HL-60 (cell line): ENCODE results near the gene CARMIL1.

Experiments used
- DNase-seq, 2 experiments: peaks; one replicate each; pipeline ENCODE4 v3.0.0-alpha.2; 2010 to 2020; ENCODE audit warnings: low read depth in 1 of 2, low spot score in 1 of 2
- H3K27ac ChIP-seq: fragments of 250-450 bp; sonication (Bioruptor Pico); replicated peaks from 2 replicates; pipeline ENCODE4 v1.5.1; 2020; ENCODE audit warnings: mild to moderate bottlenecking, moderate library complexity
- H3K27me3 ChIP-seq: fragments of 250-450 bp; sonication (Bioruptor Pico); 2 replicates; pipeline ENCODE4 v1.5.1; 2021; ENCODE audit warnings: mild to moderate bottlenecking, moderate library complexity; ENCODE audit not compliant: insufficient read depth, poor library complexity, severe bottlenecking
- H3K4me3 ChIP-seq: replicated peaks from 2 replicates; pipeline ENCODE4 v1.5.1; 2011; ENCODE audit warnings: mild to moderate bottlenecking, control low read depth, low read length; ENCODE audit not compliant: insufficient read depth
- CTCF ChIP-seq: IDR thresholded peaks from one replicate; pipeline ENCODE4 v1.5.1; 2011; ENCODE audit warnings: low read length, control low read depth, inconsistent platforms; ENCODE audit not compliant: insufficient read depth
- GABPA ChIP-seq: IDR thresholded peaks from 2 replicates; pipeline ENCODE4 v1.6.1; 2012; ENCODE audit warnings: low read depth
- POLR2AphosphoS5 ChIP-seq: IDR thresholded peaks from 2 replicates; pipeline ENCODE4 v1.6.1; 2012; ENCODE audit warnings: low read depth
- REST ChIP-seq: IDR thresholded peaks from 2 replicates; pipeline ENCODE4 v1.6.1; 2012; ENCODE audit warnings: low read depth; ENCODE audit not compliant: insufficient replicate concordance
- SPI1 ChIP-seq: IDR thresholded peaks from 2 replicates; pipeline ENCODE4 v1.6.1; 2012; ENCODE audit warnings: low read depth, mild to moderate bottlenecking, borderline replicate concordance

CARMIL1 gene

GRCh38 chr6:25314509-25315175 lies 35.5 kb downstream of the CARMIL1 start:
- Histone ChIP-seq H3K27me3 (no peaks in the 10 kb centered on the region), H3K4me3 (no peak overlapping the region), H3K27ac (no peak overlapping the region)
- TF ChIP-seq GABPA (no peak), POLR2AphosphoS5 (no peak), REST (no peak), CTCF (no peak), SPI1 (no peak)
- no peak for DNase-seq

- no peak overlapping the region for H3K4me3 ChIP-seq
Measured at GRCh38 chr6:25315194-25316177, 36.3 kb downstream of the CARMIL1 start.

More at GRCh38 chr6:25315194-25316177, 36.3 kb downstream of the CARMIL1 start:
- TF ChIP-seq POLR2AphosphoS5: no peak
- no peak for TF ChIP-seq GABPA
- TF ChIP-seq SPI1: no peak
- TF ChIP-seq CTCF: no peak
- TF ChIP-seq REST: no peak
- DNase-seq: no peak
- H3K27me3 ChIP-seq: no peaks in the 10 kb centered on the region
- no peak overlapping the region for H3K27ac ChIP-seq
